Ovary (tissue), 9 donors: Measurements from ENCODE around the gene PXN. TPM values are rescaled to one million over a fixed set of nuclear protein-coding genes. Genes with fewer than 3 reads are reported as not detected.

Experiments
- DNase-seq, 5 donors: peaks; one replicate each; pipeline ENCODE4 v3.0.0-alpha.2; 2019 to 2020
- H3K27ac ChIP-seq, 2 donors: fragments of 200-600 bp; one replicate each; pipeline versions ENCODE4 v1.5.1 to v1.8.0; 2019 to 2022
- H3K27me3 ChIP-seq: fragments of 200-600 bp; one replicate; pipeline ENCODE4 v1.8.0; 2022
- H3K36me3 ChIP-seq: fragments of 200-600 bp; sonication (generic); one replicate; pipeline ENCODE4 v1.5.1; 2019
- H3K4me1 ChIP-seq: one replicate; pipeline ENCODE4 v1.8.1; 2013; ENCODE audit warnings: mild to moderate bottlenecking, moderate library complexity; ENCODE audit not compliant: insufficient read depth
- H3K4me3 ChIP-seq: fragments of 200-600 bp; sonication (generic); one replicate; pipeline ENCODE4 v1.5.1; 2017
- H3K9me3 ChIP-seq, 2 donors: fragments of 200-600 bp in 1 of 2; sonication (generic) in 1 of 2; one replicate each; pipeline versions ENCODE4 v1.5.1 to v1.8.1; 2013 to 2019; ENCODE audit warnings: mild to moderate bottlenecking in 1 of 2, moderate library complexity in 1 of 2
- CTCF ChIP-seq, 3 donors: fragments of 450-650 bp in 2 of 3; fragments of 200-600 bp in 1 of 3; IDR thresholded peaks; one replicate each; pipeline versions ENCODE4 v1.5.1 to v1.8.0; 2016 to 2022; ENCODE audit warnings: antibody characterized with exemption in 3 of 3, mild to moderate bottlenecking in 1 of 3
- EP300 ChIP-seq: sonication (generic); formaldehyde crosslinking; IDR thresholded peaks from one replicate; pipeline ENCODE4 v1.6.1; 2017; ENCODE audit warnings: antibody characterized with exemption
- POLR2A ChIP-seq: fragments of 450-650 bp; IDR thresholded peaks from one replicate; pipeline ENCODE4 v1.6.1; 2017; ENCODE audit warnings: antibody characterized with exemption, mild to moderate bottlenecking, moderate library complexity
- WGBS, 3 donors: extraction: QIAGEN DNeasy Blood & Tissue Kit in 1 of 3; methylation state at CpG; one replicate each; pipeline versions ENCODE4 v1.1.5 to v1.1.7; 2013 to 2017; 5-methylcytosine and 5-hydroxymethylcytosine counted together
- intact Hi-C, 4 donors: fragments of 100-400 bp; cut with DNase I; formaldehyde crosslinking; loops; one replicate each; pipeline versions ENCODE4 v1.11.0 to v1.15.1; 2022 to 2023
- polyA plus RNA-seq, 2 donors: library from polyadenylated mRNA; stranded (reverse); fragments of 200-250 nt in 1 of 2; fragments of 350-450 nt in 1 of 2; fragmentation: Illumina TruSeq in 1 of 2; extraction: RNeasy Lipid Tissue Mini Kit (QIAGEN cat#74804) in 1 of 2; gene quantifications; one replicate each; pipeline ENCODE4 v1.2.3, GENCODE V29; 2013 to 2014
- total RNA-seq, 7 donors: library from RNA; depleted of rRNA in 2 of 7; stranded (reverse); fragments of >200 nt in 2 of 7; fragmentation: NEBNext Ultra II Directional in 3 of 7; extraction: Animal tissue kit (Norgen Biotek cat#: 25700) in 3 of 7; gene quantifications; one replicate each; pipeline versions ENCODE4 v1.1.0 to v1.2.4, GENCODE V29; 2016 to 2023
- donor health status: DM: no; HTN: no; CAD: no; lungs with moderate emphysema.
- donor health status: DM: no; HTN: no; CAD: no.
- donor health status: Bipolar disorder and iron deficiency.
- donor health status: DM: yes; HTN: yes; CAD: no.
- donor health status: DM: no; HTN: no; CAD: no.
- donor health status: DM: yes; HTN: yes; CAD: no.

The PXN gene
- total and polyA plus RNA-seq, 9 donors, result 25.0 to 78.0 (median 44.7) TPM

GRCh38 chr12:120224304-120225199 lies 41.0 kb downstream of the PXN start:
- TF ChIP-seq EP300 (no peak), POLR2A (no peak)
- Histone ChIP-seq H3K4me3 (no peak overlapping the region), H3K4me1 (peaks cover 12% of the 10 kb centered on the region), H3K27ac (no peak overlapping the region), H3K27me3 (no peaks in the 10 kb centered on the region), H3K36me3 (no peaks in the 10 kb centered on the region), H3K9me3 (no peaks in the 10 kb centered on the region)
- 70 to 73% (median 72%) methylated on average over 24 to 25 of the region's 25 CpGs for WGBS, 3 donors
- no peak for DNase-seq
- intact Hi-C loops, result no loop called here

GRCh38 chr12:120223458-120224303 lies 41.8 kb downstream of the PXN start:
- intact Hi-C loops, result no loop called here

GRCh38 chr12:120222288-120222832 lies 43.2 kb downstream of the PXN start:
- no peak for DNase-seq
- Histone ChIP-seq H3K9me3 (no peaks in the 10 kb centered on the region), H3K36me3 (no peaks in the 10 kb centered on the region), H3K4me3 (no peak overlapping the region), H3K27me3 (no peaks in the 10 kb centered on the region), H3K27ac (no peak overlapping the region), H3K4me1 (no peaks in the 10 kb centered on the region)
- no peak for TF ChIP-seq EP300
- no peak for TF ChIP-seq CTCF (IDR thresholded peaks at IDR 0.05)
- WGBS, 3 donors, result 86 to 89% (median 88%) methylated on average over 12 of the region's 12 CpGs
- intact Hi-C loops, result no loop called here

More at GRCh38 chr12:120223458-120224303, 41.8 kb downstream of the PXN start:
- Histone ChIP-seq H3K4me1 (peaks cover 5% of the 10 kb centered on the region), H3K27me3 (no peaks in the 10 kb centered on the region), H3K27ac (no peak overlapping the region), H3K4me3 (no peak overlapping the region), H3K36me3 (no peaks in the 10 kb centered on the region), H3K9me3 (no peaks in the 10 kb centered on the region)
- no peak for DNase-seq
- 85 to 89% (median 88%) methylated on average over 19 of the region's 19 CpGs for WGBS, 3 donors
- no peak for TF ChIP-seq EP300
- TF ChIP-seq CTCF (IDR thresholded peaks at IDR 0.05), result no peak
- no peak for TF ChIP-seq POLR2A

- no peaks in the 10 kb centered on the region for H3K9me3 ChIP-seq
- no peak for DNase-seq
- H3K4me3 ChIP-seq, result no peak overlapping the region
- H3K27ac ChIP-seq, result no peak overlapping the region
- TF ChIP-seq EP300 (no peak), CTCF (IDR thresholded peaks at IDR 0.05) (no peak), POLR2A (no peak)
- no peaks in the 10 kb centered on the region for H3K4me1 ChIP-seq
- intact Hi-C loops, result no loop called here
- 90 to 92% (median 91%) methylated on average over 13 of the region's 13 CpGs for WGBS, 3 donors
- no peaks in the 10 kb centered on the region for H3K36me3 ChIP-seq
- H3K27me3 ChIP-seq, result no peaks in the 10 kb centered on the region
Observed at GRCh38 chr12:120221576-120221900, 44.0 kb downstream of the PXN start.
